HepG2 (cell line): ENCODE data around the gene CHMP6. TPM values are rescaled to one million over a fixed set of nuclear protein-coding genes. Genes with fewer than 3 reads are reported as not detected.

Experiments used
- ATAC-seq: fragments of 200-7000 bp; cut with Tn5 transposase; 3 replicates; pipeline ENCODE4 v1.9.1; 2020; ENCODE audit warnings: mild to moderate bottlenecking, moderate library complexity
- BruUV-seq: library from RNA; stranded (reverse); fragments of 400-500 nt; replicated peaks from 2 replicates; lab custom pipeline; 2021; lab: Mats Ljungman, UMichigan
- CTCF ChIA-PET: fragments of 300-600 bp; formaldehyde crosslinking; extraction: SDS; loops from one replicate; lab custom pipeline; 2021; ENCODE audit warnings: low total read pairs, inconsistent platforms, low intra/inter-chr PET ratio; lab: Yijun Ruan, JAX
- POLR2A ChIA-PET: fragments of 350-600 bp; sonication (Branson Sonifier 250); formaldehyde crosslinking; loops from one replicate; lab custom pipeline; 2020; ENCODE audit warnings: antibody characterized with exemption, inconsistent platforms; lab: Yijun Ruan, JAX
- DNase-seq: peaks from one replicate; pipeline ENCODE4 v3.0.0-alpha.2; 2015; ENCODE audit warnings: low spot score
- FAIRE-seq: peaks from 3 replicates; lab custom pipeline; 2011; peaks lifted over from hg19 to GRCh38; lab: Jason Lieb, UNC
- H2AFZ ChIP-seq: one replicate; pipeline ENCODE4 v1.6.1; 2011; ENCODE audit warnings: low read length, inconsistent platforms
- H3K27ac ChIP-seq: fragments of 300-600 bp; 3 replicates; pipeline ENCODE4 v1.8.0; 2011; ENCODE audit warnings: mixed run types, mild to moderate bottlenecking, mixed read lengths, low read length, inconsistent platforms; ENCODE audit not compliant: insufficient read depth; ENCODE audit errors: extremely low read length
- H3K27me3 ChIP-seq, 2 experiments: fragments of 200-600 bp in 1 of 2; 2 replicates in 1 of 2; 3 replicates in 1 of 2; pipeline versions ENCODE4 v1.6.0 to v1.8.0; 2011; ENCODE audit warnings: low read length in 2 of 2, mild to moderate bottlenecking in 2 of 2, moderate library complexity in 2 of 2, inconsistent platforms in 1 of 2; ENCODE audit not compliant: insufficient read depth in 2 of 2, control insufficient read depth in 1 of 2
- H3K36me3 ChIP-seq, 2 experiments: fragments of 200-600 bp in 1 of 2; replicated peaks in 1 of 2; 2 replicates in 1 of 2; 3 replicates in 1 of 2; pipeline versions ENCODE4 v1.5.1 to v1.8.0; 2011; ENCODE audit warnings: low read length in 2 of 2, inconsistent platforms in 1 of 2; ENCODE audit not compliant: insufficient read depth in 2 of 2, control insufficient read depth in 1 of 2
- H3K4me1 ChIP-seq: 2 replicates; pipeline ENCODE4 v1.5.1; 2012; ENCODE audit warnings: low read length, inconsistent platforms; ENCODE audit not compliant: insufficient read depth
- H3K4me2 ChIP-seq: 2 replicates; pipeline ENCODE4 v1.6.0; 2011; ENCODE audit warnings: low read depth, low read length, inconsistent platforms
- H3K4me3 ChIP-seq, 3 experiments: fragments of 200-600 bp in 1 of 3; sonication (generic), shearing (Covaris generic) in 1 of 3; replicated peaks in 1 of 3; 2 replicates each; pipeline ENCODE4 v1.5.1; 2011 to 2016; ENCODE audit warnings: low read length in 3 of 3, inconsistent platforms in 2 of 3, low read depth in 2 of 3, mild to moderate bottlenecking in 2 of 3, control low read depth in 1 of 3, mixed read lengths in 1 of 3; ENCODE audit not compliant: insufficient read depth in 1 of 3
- H3K79me2 ChIP-seq: one replicate; pipeline ENCODE4 v1.6.1; 2011; ENCODE audit warnings: low read length, inconsistent platforms; ENCODE audit not compliant: insufficient read depth
- H3K9ac ChIP-seq: 2 replicates; pipeline ENCODE4 v1.6.0; 2011; ENCODE audit warnings: mild to moderate bottlenecking, low read depth, low read length, inconsistent platforms; ENCODE audit not compliant: insufficient read depth
- H3K9me3 ChIP-seq: 2 replicates; pipeline ENCODE4 v1.5.1; 2012; ENCODE audit warnings: mild to moderate bottlenecking, low read length
- H4K20me1 ChIP-seq: 2 replicates; pipeline ENCODE4 v1.6.0; 2011; ENCODE audit warnings: inconsistent platforms, mild to moderate bottlenecking, low read length, moderate library complexity; ENCODE audit not compliant: insufficient read depth
- CBX2 ChIP-seq, 2 experiments: fragments of 200-600 bp in 1 of 2; sonication (generic); formaldehyde crosslinking in 1 of 2; IDR thresholded peaks; 2 replicates each; pipeline versions ENCODE4 v1.7.0 to v1.8.1; 2018 to 2022; ENCODE audit warnings: low read depth in 2 of 2, low read length in 1 of 2, mild to moderate bottlenecking in 1 of 2, missing genetic modification reagents in 1 of 2
- CCDC6 ChIP-seq: sonication (generic); formaldehyde crosslinking; IDR thresholded peaks from 2 replicates; pipeline ENCODE4 v1.8.1; 2022; ENCODE audit warnings: mild to moderate bottlenecking, missing genetic modification reagents, moderate library complexity
- CEBPZ ChIP-seq: IDR thresholded peaks from 2 replicates; pipeline ENCODE4 v1.6.1; 2012; ENCODE audit warnings: low read length, improper control_type of control experiment
- HNRNPLL ChIP-seq: fragments of 200-400 bp; formaldehyde crosslinking; IDR thresholded peaks from 2 replicates; pipeline ENCODE4 v1.6.1; 2017; ENCODE audit warnings: mild to moderate bottlenecking, low read depth, low read length; ENCODE audit not compliant: poor library complexity, severe bottlenecking
- MATR3 ChIP-seq: sonication (generic); formaldehyde crosslinking; IDR thresholded peaks from 2 replicates; pipeline ENCODE4 v1.4.0; 2020; ENCODE audit warnings: missing genetic modification reagents
- MEIS1 ChIP-seq: sonication (generic); formaldehyde crosslinking; IDR thresholded peaks from 2 replicates; pipeline ENCODE4 v1.9.0; 2021; ENCODE audit warnings: mild to moderate bottlenecking, missing genetic modification reagents, moderate library complexity, borderline replicate concordance
- PHF20 ChIP-seq: sonication (generic); formaldehyde crosslinking; IDR thresholded peaks from 2 replicates; pipeline ENCODE4 v1.5.0; 2020; ENCODE audit warnings: mild to moderate bottlenecking, missing genetic modification reagents
- POLR2G ChIP-seq: fragments of 200-400 bp; formaldehyde crosslinking; IDR thresholded peaks from 2 replicates; pipeline ENCODE4 v1.6.1; 2018; ENCODE audit warnings: mild to moderate bottlenecking, low read depth, low read length, moderate library complexity
- SIX4 ChIP-seq: sonication (generic); formaldehyde crosslinking; IDR thresholded peaks from 2 replicates; pipeline ENCODE4 v1.4.0; 2020; ENCODE audit warnings: missing genetic modification reagents
- ZNF263 ChIP-seq: sonication (generic); formaldehyde crosslinking; IDR thresholded peaks from 2 replicates; pipeline ENCODE4 v1.4.0; 2020; ENCODE audit warnings: missing genetic modification reagents
- ZNF264 ChIP-seq: sonication (generic); formaldehyde crosslinking; IDR thresholded peaks from 2 replicates; pipeline ENCODE4 v1.4.0; 2020; ENCODE audit warnings: missing genetic modification reagents
- ZNF318 ChIP-seq: sonication (generic); formaldehyde crosslinking; IDR thresholded peaks from 2 replicates; pipeline ENCODE4 v1.4.0; 2020; ENCODE audit warnings: mild to moderate bottlenecking, missing genetic modification reagents
- WGBS: methylation state at CpG from one replicate; pipeline ENCODE4 v1.1.6; 2017; ENCODE audit warnings: low lambda C conversion rate; 5-methylcytosine and 5-hydroxymethylcytosine counted together
- in situ Hi-C: cut with HindIII; loops from 2 replicates; pipeline ENCODE4 v1.10.0; 2017; ENCODE audit warnings: low pct_unique_long_range_greater_than_20kb; ENCODE audit not compliant: extremely low pct_ligation_motif_present
- intact Hi-C: fragments of 100-400 bp; cut with micrococcal nuclease; formaldehyde crosslinking; loops from one replicate; pipeline ENCODE4 v1.10.0; 2022; ENCODE audit not compliant: unreplicated experiment
- polyA plus RNA-seq, 8 experiments: library from polyadenylated mRNA; depleted of rRNA in 3 of 8; stranded (reverse) in 7 of 8; unstranded in 1 of 8; fragments of >200 nt; fragmentation: Illumina TruSeq in 4 of 8; extraction: Trizol in 4 of 8; gene quantifications; 2 replicates each; pipeline versions ENCODE4 v1.2.1 to v1.2.3, GENCODE V29; 2011 to 2016; ENCODE audit warnings: low read depth in 4 of 8, missing spikeins in 1 of 8, mixed read lengths in 1 of 8; ENCODE audit not compliant: insufficient read depth in 1 of 8
- total RNA-seq, 5 experiments: library from RNA; depleted of rRNA; stranded (reverse); fragments of >200 nt; fragmentation: Illumina TruSeq; extraction: Trizol; gene quantifications; 2 replicates each; pipeline ENCODE4 v1.2.3, GENCODE V29; 2016; ENCODE audit warnings: low read depth in 1 of 5

Gene CHMP6
- total and polyA plus RNA-seq, 2 of the 13 experiments (the other 11 are each of a cell fraction or from before 2014, with no cell fraction given): 11.1 to 24.2 TPM

- H3K4me3 ChIP-seq: peak overlapping the region; percentile 66 to 87 (median 76)
- peak overlapping the region; percentile 96 for H3K4me2 ChIP-seq
- no peak for ATAC-seq
- no peak for DNase-seq
- ChIA-PET POLR2A (interaction anchor here (0.6 to 2.9 kb wide), 8 partner anchors 9 to 1756 kb away, joined by 4 to 23 read pairs (median 5); no protein-coding TSS in a partner anchor), CTCF (no interaction called here)
- H3K4me1 ChIP-seq: peaks cover 73% of the 10 kb centered on the region
- H3K27me3 ChIP-seq: peaks cover 0 to 6% of the 10 kb centered on the region in 2 experiments; a peak in 2 of 5 replicates
- 2% methylated on average over 59 of the region's 66 CpGs for WGBS
- no peak overlapping the region for H2AFZ ChIP-seq
- H4K20me1 ChIP-seq: peaks cover 36% of the 10 kb centered on the region
- peak; percentile 42 for FAIRE-seq
- peaks cover 0 to 4% of the 10 kb centered on the region in 2 experiments; a peak in 3 of 5 replicates for H3K36me3 ChIP-seq
- in situ Hi-C loops (no loop called here), intact Hi-C loops (no loop called here)
- peaks cover 50% of the 10 kb centered on the region for H3K79me2 ChIP-seq
- no peaks in the 10 kb centered on the region for H3K9me3 ChIP-seq
- TSS peak; percentile 66 for BruUV-seq
- H3K9ac ChIP-seq: peak overlapping the region; percentile 67
- no peak overlapping the region for H3K27ac ChIP-seq
- no peak for TF ChIP-seq CCDC6 (CRISPR knock-in tag)
- peak; percentile 85; the same call in 1 of the 2 replicates for TF ChIP-seq ZNF263
- peak; percentile 34 for TF ChIP-seq HNRNPLL
- no peak for TF ChIP-seq POLR2G
- no peak for TF ChIP-seq MATR3 (CRISPR knock-in tag)
- no peak for TF ChIP-seq ZNF318 (CRISPR knock-in tag)
- TF ChIP-seq MEIS1: no peak
- peak; percentile 41; the same call in 1 of the 2 replicates for TF ChIP-seq ZNF264 (CRISPR knock-in tag)
- no peak for TF ChIP-seq SIX4 (CRISPR knock-in tag)
- no peak for TF ChIP-seq CEBPZ
- no peak for TF ChIP-seq PHF20
- TF ChIP-seq CBX2 (IDR thresholded peaks at IDR 0.05; ENCODE audit: low read depth, low read length): no peak
- TF ChIP-seq CBX2 (CRISPR knock-in tag; IDR thresholded peaks at IDR 0.05; ENCODE audit: low read depth): no peak
These were observed 44.0 kb downstream of the CHMP6 start for GRCh38 chr17:81035521-81036196.
